HG03575 (cell line): ENCODE results near the gene IRGC.
"Not testable (repeated sequence)": the region's sequence is repeated elsewhere in the genome, so short reads cannot be mapped to it uniquely, and the experiment has no call there.

Experiments
- ATAC-seq: cut with Tn5 transposase; IDR thresholded peaks from one replicate; pipeline ENCODE4 v1.9.1; 2021; ENCODE audit not compliant: unreplicated experiment, insufficient number of reproducible peaks, low FRiP score; ENCODE audit errors: extremely low read depth

The IRGC gene

GRCh38 chr19:43715776-43716175, at the start of gene IRGC:
IRGC (plus strand) TSS chr19:43716076; CDS start chr19:43718559, 2,483 bp downstream.
- no peak for ATAC-seq

GRCh38 chr19:43667126-43667875, 48.6 kb upstream of the IRGC start:
- no peak for ATAC-seq

DNA sequence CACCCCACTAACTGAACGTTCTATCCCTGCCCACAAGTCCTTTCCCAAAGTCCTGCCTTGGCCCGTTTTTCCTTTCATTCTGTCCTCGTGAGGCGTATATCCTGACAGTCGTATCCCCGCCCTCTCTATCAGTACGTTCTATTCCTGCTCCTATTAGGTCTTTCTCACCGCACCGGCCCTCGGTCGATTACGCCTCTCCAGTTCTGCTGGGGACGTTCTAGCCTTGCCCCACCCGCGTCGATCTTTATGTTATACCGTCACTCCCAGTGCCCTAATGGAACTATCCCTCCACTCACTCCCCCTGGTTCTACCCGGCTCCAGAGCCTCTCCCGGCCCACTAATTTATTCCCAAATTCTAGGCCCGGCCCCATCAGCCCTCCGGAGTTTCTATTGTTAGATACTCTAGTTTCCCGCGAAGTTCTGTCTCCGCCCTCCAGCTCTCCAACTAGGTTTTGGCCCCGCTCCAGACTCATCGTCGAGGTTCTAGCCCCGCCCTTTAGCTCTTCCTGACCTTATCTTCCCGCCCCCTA, 47.9 kb upstream of the IRGC start:
- no peak for ATAC-seq

DNA sequence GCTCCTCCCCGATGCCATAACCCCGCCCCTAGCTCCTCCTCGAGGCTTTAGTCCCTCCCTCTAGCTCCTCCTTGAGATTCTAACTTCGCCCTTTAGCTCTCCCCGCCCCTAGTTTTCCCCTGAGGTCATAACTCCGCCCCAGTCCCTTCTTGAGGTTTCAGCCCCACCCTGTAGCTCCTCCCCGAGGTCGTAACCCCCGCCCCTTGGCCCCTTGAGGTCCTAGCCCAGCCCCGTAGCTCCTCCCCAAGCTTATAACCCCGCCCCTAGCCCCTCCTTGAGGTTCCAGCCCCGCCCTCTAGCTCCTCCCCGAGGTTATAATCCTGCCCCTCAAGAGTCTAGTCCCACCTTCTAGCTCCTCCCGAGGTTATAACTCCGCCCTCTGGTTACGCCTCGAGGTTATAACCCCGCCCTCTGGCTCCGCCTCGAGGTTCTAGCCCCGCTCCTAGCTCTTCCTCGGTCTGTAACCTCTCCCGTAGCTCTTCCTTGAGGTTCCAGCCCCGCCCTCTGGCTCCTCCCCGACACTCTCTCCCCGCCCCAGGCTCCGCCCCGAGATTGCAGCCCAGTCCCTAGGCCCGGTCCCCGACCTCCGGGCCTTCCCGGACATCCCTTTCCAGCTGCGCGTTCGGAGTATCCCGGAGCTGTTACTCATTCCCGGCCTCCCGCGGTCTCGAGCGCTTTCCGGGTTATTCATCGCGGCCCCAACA, 47.3 kb upstream of the IRGC start:
- peak; percentile 67 for ATAC-seq

GRCh38 chr19:43672061-43672679, 43.7 kb upstream of the IRGC start:
- no peak for ATAC-seq

- no peak for ATAC-seq
These were observed 42.2 kb upstream of the IRGC start for GRCh38 chr19:43673637-43674036.

GRCh38 chr19:43674183-43674582, 41.7 kb upstream of the IRGC start:
- no peak for ATAC-seq

DNA sequence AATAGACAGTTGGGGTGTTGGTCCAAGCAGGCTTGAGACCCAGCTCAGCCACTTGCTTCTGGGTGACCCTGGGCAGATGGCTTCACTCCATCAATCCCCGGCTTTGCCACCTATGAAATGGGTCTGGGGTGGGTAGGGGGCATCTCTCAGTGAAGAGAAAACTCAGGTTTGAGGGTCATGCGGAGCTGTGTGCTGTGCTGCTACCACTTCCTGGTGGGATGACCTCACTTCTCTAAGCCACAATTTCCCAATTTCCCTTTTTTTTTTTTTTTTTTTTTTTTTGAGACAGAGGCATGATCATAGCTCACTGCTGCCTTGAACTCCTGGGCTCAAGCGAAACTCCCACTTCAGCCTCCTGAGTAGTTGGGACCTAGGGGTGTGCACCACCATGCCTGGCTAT, 41.3 kb upstream of the IRGC start:
- no peak for ATAC-seq

DNA sequence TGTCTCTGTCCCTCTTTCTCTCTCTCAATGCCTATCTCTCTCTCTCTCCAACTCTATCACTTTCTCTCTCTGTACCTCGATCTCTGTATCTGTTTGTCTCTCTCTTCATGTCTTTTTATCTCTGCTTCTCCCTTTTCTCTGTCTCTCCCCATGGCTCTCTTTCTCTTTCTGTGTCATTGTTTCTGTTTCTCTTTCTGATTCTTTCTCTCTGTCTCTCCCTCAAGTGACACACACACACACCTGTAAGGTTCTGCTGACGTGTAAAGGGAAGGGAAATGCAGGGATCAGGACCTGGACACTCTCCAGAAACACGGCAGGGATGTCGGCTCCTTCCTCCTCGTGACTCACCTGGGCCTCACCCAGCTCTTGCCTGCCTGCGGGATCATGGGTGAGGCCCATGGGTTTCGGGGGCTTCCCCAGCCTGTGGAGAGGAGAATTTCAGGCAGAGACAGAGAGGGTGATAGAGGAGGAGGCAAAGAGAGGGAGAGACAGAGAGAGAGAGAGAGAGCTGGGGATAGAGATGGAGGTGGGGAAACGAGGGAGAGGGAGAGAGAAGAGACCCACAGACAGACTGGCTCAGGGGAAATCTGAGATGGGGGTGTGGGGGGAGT, 40.5 kb upstream of the IRGC start:
- no peak for ATAC-seq

DNA sequence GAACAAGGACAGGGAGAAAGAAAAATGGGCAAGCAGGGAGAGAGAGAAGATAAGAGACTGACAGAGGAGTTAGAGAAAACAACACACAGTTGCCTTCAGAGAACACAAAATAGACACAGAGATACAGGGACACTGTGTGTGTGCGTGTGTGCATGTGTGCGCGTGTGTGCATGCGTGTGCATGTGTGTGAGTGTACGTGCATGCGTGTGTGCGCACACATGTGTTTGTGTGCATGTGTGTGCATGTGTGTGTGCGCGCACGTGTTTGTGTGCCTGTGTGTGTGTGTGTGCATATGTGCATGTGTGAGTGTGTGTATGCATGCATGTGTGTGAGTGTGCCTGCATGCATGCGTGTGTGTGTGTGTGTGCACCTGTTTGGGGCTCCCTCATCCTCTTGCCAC, 40.0 kb upstream of the IRGC start:
- ATAC-seq, result no peak

GRCh38 chr19:43678512-43679261, 37.2 kb upstream of the IRGC start:
- ATAC-seq, result no peak

DNA sequence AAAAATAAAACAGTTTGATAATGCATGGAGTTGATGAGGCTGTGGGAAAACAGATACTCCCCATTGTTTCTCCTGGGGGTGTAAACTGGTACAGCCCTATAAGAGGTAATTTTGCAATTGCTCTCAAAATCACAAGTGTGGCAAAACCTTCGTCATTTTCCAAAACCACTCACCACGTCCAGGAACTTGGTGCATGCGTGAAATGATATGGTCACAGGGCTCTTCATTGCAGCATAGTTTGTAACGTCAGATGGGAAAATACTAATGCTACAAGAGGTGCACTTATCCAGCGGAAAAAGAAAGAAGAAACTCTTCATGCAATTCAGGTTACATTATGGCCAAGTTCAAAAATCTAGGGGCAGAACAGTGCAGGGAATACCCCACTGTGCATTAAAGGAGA, 34.1 kb upstream of the IRGC start:
- ATAC-seq, result no peak

- not testable (repeated sequence) for ATAC-seq
These were observed 33.6 kb upstream of the IRGC start for GRCh38 chr19:43682269-43682668.

DNA sequence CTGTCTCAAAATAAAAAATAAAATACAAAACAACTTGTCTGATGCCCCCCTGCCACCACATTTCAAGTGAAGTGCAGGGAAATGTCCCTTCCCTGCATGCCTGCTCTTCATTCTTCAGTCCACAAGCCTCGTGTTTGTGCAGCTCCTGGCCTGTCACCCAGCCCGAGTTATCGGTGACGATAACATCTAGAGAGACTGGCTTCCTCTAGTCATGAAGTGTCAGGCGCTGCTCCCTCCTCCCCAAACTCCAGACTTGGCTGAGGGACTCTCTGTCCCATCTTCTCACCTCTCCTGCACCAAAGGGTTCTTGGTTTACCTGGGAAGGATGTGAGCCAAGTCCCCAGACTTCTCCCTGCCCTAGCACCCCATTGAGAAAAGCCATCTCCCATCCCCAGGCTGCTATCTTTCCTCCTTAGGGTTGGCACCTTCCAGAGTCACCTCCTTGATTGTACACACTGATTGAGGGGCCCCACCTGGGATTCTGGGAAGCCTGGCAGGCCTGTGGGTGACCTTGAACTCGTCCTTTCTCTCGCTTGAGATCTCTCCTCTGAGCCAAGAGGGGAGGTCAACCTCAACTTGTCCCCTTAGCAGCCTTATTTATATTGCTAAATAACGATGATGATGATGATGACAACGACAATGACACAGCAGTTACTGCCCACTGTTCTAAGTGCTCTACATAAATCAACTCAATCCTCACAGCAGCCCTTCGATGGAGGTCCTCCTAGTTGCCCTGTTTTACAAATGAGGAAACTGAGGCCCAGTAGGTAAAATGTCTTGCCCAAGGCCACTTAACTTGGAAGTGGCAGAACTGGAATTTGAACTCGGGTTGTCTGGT, 32.8 kb upstream of the IRGC start:
- ATAC-seq, result no peak

DNA sequence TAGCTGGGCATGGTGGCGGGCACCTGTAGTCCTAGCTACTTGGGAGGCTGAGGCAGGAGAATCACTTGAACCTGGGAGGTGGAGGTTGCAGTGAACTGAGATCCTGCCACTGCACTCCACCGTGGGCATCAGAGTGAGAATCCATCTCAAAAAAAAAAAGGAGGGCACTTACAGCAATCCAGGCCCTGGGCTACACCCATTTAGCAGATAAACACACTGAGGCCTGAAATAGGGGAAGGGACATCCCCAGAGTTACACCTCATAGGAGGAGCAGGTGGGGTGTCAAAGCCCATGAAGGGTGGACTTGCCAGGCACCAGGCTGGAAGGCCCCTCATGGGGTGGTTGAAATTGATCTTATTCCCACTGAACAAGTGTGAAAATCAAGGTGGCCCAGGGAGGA, 32.0 kb upstream of the IRGC start:
- ATAC-seq, result no peak

GRCh38 chr19:43684326-43684725, 31.6 kb upstream of the IRGC start:
- ATAC-seq, result no peak

- no peak for ATAC-seq
These were observed 28.2 kb upstream of the IRGC start for GRCh38 chr19:43687660-43687997.

DNA sequence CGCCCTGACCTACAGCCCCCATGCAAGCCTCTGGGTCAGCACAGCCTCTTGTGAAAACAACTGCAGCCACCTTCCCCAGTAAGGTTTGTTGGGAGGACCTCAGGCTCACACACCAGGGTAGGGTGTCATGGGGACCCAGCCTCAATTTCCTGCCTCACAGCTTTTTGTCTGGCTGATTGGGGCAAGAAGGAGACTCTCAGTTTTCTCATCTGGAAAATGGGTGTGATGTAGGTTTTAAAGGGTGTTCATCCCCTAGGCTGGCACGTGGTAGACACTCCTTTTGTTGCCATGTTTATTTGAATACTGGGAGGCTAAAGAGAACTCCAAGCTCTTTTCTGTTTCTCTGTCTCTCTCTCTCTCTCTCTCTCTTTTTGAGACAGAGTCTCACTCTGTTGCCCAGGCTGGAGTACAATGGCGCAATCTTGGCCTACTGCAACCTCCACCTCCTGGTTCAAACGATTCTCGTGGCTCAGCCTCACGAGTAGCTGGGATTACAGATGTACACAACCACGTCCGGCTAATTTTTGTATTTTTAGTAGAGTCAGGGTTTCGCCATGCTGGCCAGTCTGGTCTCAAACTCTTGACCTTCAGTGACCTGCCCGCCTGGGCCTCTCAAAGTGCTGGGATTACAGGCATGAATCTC, 27.7 kb upstream of the IRGC start:
- ATAC-seq, result no peak
